Parietal lobe (tissue), 1 donor: ENCODE measurements around the gene ABHD13. TPM values are rescaled to one million over a fixed set of nuclear protein-coding genes. Genes with fewer than 3 reads are reported as not detected.

Experiments
- total RNA-seq: library from RNA; depleted of rRNA; stranded (reverse); fragments of >200 nt; gene quantifications from one replicate; pipeline ENCODE4 v1.2.3, GENCODE V29; 2014

Gene ABHD13
- 17.2 TPM for total RNA-seq

DNA sequence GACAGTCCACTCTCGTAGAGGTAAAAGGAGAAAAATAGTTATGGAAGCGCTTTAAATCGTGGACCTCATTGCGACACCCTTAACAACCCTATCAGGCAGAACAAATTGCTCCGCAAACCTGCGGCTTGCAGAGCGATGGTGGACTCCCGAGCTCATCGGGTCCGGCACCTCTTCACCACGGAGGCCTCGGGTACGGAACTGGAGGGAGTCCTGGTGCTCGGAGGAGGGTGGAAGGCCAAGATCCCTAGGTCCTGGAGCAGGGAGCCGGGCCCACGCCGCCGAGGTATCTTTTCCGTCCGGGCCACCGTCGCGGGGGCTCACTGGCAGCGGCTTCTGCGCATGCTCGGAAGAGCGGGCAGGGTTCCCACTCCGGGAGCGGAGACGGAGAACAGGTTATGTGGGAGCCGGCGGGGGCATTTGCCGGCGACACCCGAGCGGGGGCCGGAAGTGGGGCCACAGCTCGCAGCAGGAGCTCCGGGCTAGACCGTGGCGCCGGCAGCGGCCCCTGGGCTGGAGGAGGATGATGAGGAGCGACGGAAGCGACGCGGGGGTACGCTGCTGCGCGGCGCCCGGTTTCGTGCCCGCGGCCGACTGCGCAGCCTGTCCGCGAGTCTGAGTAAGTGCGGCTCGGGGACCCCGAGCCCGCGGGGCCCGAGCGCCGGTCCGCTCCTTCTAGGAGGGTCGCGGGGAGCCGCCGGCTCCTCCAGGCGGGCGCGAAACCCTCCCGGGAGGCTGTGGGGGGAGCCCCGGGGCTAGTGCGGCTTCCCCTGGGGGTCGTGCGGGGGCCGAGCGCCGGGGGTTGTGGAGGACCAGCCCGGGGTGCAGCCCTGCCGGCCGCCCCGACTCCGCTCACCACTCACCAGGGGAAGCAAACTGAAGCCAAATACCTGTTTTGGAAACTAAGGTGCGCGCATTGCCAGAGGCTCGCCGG lies at the start of gene ABHD13:
Gene ABHD13 (plus strand): TSS at position 349 of the 931 bp plus-strand sequence. CDS start 10,827 bp downstream, outside the sequence.

GRCh38 chr13:108215436-108215835 lies 2.8 kb upstream of the ABHD13 start, which contains the start of gene LIG4:
TSS of gene LIG4 (minus strand) at chr13:108215536. CDS start at chr13:108211268, 4,268 bp downstream.

GRCh38 chr13:108269601-108270328 lies 51.6 kb downstream of the ABHD13 start, which contains the start of gene TNFSF13B:
TSS of gene TNFSF13B (plus strand) at chr13:108269718. CDS start at chr13:108269896, 178 bp downstream.

Other genes starting within 250 kb of the ABHD13 start
- 14.1 TPM for gene LIG4, start 2.9 kb upstream of the ABHD13 start, total RNA-seq
- 2.5 TPM for gene TNFSF13B, start 51.3 kb downstream of the ABHD13 start, total RNA-seq